ENCODE results near the gene PLXNA4.

GRCh38 chr7:132536654-132537395 lies 39.4 kb downstream of the PLXNA4 start:
- TF ChIP-seq CTCF (conservative IDR thresholded peaks at IDR 0.05; ENCODE audit: low read depth in 2 of 2) (no peak), EZH2 (IDR thresholded peaks at IDR 0.05; ENCODE audit: low read depth, unreplicated experiment) (no peak), ZNF114 (CRISPR knock-in tag; IDR thresholded peaks at IDR 0.05) (no peak)

All from GM23338 (cell line).